GM18507 (cell line): ENCODE data around the gene ZXDC.

Source experiments
- DNase-seq: peaks from one replicate; pipeline ENCODE4 v3.0.0; 2011; ENCODE audit warnings: low read depth; ENCODE audit not compliant: insufficient read length; ENCODE audit errors: extremely low spot score
- FAIRE-seq: peaks from 2 replicates; lab custom pipeline; 2011; peaks lifted over from hg19 to GRCh38; lab: Jason Lieb, UNC

The ZXDC gene

DNA sequence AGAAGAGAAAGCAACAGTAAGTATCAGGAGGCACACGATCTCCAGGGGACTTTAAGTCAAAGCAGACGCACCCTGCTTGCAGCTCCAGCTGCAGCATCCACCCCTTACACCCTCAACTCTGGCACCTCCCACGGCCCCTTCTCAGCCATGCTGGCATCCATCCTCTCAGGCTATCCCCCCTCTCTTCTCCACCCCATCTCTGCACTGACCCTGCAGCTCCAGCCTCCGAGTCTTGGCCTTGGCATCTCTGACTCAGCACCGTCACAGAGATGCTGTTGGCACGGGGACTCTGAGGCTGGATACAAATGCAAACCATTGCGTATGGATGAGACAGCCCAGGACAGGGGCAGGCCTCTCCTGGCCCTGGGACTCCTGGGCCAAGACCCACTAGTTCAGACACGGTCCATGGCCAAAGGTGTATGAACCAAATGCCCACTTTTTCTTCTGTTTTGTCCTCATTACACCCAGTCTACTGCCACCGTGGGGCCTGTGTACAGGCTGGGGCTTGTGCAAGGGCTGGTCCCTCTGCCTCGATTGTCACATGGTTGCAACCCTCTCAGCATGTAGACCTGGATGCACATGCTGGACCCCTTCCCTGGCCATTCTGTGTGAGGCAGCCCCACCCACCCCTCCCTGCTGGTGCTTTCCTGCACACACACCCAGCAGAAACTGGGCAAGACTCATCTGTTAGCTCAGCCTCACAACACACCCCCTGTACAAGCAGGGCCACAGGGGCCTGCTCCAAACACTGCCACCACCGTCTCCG, 18.7 kb upstream of the ZXDC start:
- no peak for DNase-seq
- no peak for FAIRE-seq

DNA sequence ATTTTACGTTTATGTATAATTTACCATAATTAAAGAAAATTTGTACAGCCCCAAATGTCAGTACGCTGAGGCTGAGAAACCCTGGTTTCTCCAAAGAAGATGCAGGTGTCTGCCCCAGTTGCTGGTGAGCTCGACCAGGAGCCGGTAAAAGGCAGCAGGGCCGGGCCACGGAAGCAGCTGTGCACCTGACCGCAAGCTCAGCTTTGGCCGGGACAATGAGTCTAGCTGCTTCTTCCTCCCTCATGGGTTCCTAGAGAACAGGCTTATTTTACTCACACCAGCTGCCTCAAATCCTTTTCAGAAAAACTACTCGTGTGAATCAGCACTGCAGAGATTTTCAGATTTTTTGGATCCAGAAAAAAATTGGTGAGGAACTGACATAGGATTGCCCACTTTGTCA, 18.0 kb upstream of the ZXDC start:
- FAIRE-seq (no peak), DNase-seq (no peak)

DNA sequence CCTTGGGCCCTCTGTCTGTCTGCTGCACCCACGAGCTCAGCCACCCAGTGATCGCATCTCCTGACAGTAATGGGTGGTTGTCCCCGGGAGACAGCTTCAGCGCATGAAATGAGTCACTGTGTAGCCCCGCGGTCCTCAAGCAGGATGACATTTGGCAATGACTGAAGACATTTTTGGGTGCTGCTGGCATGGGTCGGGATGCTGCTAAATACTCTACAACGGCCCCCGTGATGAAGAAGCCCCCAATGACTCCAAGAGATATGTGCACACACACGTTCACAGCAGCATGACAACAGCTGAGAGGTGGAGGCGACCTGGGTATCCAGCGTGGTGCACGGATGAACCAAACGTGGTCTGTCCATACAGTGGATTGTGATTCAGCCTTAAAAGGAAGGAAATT, 17.4 kb upstream of the ZXDC start:
- no peak for DNase-seq
- FAIRE-seq = no peak

DNA sequence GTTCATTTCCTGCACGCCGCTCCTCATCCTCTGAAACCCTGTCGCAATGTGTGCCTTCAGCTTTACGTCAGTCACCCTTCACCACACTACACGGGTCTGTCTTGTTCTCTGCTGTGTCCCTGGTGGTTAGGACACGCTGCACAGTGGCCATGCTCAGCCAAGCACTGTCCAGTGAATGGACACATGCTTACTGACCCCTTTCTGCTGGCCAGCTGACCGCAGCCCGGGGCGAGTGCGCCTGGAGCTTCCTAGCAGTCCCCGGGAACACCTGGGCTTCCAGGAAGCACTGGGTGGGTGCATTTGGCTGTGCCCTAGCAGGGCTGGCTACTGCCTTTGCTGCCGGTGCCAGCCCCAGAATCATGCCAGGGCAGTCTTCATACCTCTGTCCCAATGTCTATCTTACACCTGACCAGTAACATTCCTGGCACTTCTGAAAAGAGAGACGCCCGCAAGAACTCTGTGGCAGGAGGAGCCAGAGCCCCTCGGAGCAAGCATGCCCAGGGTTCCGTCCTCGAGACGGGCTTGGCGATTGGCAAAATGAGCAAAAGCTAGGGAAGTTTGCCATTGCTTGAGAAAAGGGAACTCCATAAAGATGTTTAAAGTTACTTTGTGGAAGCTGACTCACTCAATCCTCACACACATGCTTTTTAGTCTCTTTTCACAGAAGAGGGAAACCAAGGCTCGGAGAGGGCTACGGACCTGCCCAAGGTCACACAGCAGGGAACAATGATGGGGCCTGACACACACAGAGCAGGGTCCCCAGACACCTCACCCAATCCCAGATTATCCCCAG, 15.7 kb upstream of the ZXDC start:
- no peak for FAIRE-seq
- no peak for DNase-seq

DNA sequence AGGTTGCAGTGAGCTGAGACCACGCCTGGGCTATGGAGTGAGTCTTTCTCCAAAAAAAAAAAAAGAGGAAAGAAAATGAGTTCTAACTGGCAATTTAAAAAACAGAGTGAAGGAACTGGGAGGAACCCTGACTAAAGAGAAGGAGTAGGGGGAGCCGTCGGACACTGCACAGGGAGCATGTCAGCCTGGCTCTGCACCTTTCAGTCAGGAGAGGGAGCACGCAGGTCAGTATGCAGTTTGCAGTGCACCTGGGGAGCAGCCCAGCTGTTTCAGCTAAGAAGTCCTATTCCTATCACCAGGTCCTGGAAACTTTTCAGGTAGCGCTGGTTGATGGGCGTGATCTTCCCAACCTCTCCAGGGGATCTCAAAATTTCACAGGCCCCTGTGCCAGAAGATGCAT, 14.9 kb upstream of the ZXDC start:
- no peak for DNase-seq
- FAIRE-seq = no peak

DNA sequence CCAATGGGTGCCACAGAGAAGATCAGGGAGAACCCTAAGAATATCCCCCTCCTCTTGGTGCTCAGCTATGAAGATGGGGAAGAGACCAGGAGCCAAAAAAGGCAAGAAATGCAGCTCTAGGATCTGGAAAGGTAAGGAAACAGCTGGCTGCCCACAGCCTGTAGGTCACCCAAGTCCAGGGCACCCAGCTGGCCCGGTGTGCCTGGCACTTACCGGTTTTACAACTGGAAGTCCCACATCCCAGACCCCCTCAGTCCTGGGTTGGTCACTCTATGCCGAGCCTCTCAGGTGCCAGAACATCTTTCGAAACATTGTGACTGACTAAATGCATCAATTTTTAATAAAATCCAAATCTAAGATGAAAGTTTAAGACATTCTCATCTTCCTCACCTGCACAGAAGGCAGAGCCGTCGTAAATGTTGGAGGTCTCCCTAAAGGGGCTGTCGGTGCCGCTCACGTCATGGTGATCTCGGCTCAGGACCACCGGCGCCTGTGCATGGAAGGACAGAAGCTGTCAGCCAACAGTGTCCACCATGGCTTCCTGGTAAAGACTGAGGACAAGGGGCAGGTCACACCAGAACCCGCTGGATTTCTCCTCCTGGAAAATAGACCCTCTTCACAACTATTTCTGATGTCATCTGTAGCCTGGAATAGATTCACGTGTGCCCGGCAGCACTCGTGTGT, 13.3 kb upstream of the ZXDC start:
- DNase-seq (no peak), FAIRE-seq (no peak)

- no peak for FAIRE-seq
- no peak for DNase-seq
Measured at GRCh38 chr3:126488185-126488584, 12.5 kb upstream of the ZXDC start.

DNA sequence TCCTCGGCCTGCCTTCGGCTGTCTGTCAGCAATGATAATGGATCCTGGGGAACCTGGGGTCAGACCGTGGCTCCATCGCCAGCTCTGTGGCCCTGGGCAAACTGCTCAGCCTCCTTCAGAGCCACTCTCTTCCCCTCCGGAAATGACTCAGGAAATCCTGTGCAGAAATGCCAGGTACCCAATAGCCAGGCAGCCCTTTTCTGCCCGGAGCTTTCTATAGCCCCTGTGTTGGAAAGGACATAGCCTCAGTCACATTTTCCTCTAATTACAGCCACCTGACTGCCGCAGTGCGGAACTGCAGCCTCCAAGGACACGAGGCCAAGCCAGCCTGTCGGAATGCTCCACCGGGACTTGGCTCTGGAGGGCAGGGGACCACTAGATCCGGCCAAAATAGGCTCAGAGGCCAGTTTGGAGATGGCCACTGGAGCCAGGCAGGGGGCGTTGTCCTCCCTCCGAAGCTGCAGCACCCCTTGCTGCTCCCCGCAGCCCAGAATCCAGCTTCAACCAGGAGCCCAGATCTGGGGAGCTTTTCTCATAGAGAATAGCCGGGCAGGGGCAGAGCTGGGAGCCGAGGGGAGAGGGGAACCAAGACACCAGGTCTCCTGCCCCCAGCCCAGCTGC, 11.6 kb upstream of the ZXDC start:
- DNase-seq (no peak), FAIRE-seq (no peak)

DNA sequence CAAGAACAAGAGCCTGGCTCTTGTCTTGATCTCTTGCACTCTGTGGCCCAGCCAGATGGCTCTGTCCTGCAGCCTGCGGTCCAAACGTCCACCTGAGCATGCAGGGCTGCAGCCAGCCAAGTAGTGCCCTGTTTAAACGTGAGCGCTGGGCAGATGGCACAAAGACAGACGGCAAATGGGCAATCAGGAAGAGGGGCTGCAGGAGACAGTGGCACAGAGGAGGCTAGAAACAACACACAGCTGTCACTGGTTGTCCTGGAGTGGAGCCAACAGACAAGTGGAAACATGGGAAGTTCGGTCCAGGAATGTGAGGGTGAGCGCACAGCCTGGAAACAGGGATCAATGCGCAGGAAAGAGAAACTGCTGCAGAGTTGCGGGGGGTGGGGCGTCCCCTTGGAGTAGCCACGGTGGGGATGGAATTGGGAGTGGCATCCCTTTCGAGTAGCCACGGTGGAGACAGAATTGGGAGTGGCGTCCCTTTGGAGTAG, 10.7 kb upstream of the ZXDC start:
- no peak for FAIRE-seq
- no peak for DNase-seq

DNA sequence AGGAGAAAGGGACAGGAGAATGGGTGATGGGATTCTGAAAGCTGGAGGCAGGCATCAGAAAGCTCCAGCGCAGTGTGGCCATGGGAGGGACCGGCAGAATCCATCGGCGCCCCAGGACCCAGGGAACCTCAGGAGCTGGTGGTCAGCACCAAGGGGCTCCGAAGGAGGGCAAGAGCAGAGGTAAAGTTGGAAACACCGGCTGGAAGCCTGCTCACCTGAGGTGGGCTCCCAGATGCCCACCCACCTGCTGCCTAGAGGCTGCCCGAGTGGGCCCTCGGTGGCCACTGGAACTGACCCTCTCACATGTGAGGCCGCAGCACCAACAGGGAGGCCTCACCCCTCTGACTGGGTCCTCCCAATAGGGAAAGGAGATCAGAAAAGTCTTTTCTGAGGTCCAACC, 10.3 kb upstream of the ZXDC start:
- FAIRE-seq = no peak
- DNase-seq = no peak

DNA sequence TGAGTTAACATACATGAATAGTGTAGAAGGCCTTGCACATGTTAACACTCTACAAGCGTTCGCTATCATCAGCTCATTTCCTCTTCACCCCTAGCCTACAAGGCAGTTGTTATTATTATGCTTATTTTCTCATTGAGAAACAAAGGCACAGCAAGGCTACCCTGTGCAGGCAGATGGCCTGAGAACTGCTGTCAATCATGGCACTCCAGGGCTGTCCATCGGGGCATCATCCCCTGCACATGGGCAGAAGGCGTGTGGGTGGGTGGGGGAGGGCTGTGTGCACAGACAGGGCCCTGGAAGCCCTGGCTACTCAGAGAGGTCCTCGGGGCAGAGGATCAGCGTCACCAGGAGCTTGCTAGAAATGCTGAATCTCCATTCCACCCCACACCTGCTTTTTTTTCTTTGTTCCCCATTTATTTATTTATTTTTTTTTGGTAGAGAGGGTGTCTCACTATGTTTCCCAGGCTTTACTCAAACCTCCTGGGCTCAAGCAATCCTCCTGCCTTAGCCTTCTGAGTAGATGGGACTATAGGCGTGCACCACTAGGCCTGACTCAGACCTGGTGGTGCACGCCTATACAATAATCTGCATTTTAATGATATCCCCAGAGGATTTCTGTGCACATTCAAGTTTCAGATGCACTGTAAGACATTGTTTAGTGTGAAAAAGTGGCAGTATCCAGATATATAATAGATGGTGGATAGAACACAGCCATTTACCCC, 9.6 kb upstream of the ZXDC start:
- no peak for FAIRE-seq
- DNase-seq = no peak

GRCh38 chr3:126484662-126485061, 9.0 kb upstream of the ZXDC start:
- DNase-seq (no peak), FAIRE-seq (no peak)

DNA sequence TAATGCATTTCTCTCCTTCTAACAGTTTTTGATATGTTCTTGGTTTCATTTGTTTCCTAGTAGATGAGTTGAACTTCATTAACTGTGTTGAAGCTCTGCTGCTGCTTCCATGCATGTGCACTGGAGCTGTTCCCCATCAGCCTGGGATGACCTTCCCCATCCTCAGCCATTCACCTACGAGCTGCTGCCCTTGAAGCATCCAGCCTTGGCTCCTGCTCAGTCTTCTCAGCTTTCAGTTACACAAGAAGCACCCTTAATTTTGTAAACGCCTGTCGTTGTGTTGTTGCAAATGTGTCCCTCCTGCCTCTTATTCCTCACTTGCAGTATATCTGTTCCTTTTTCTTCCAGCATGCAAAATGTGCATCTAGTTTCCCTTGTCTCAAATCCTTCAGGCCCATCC, 8.5 kb upstream of the ZXDC start:
- no peak for FAIRE-seq
- no peak for DNase-seq

- no peak for DNase-seq
- no peak for FAIRE-seq
Measured at GRCh38 chr3:126483321-126483761, 7.7 kb upstream of the ZXDC start.

GRCh38 chr3:126482503-126483255, 7.0 kb upstream of the ZXDC start:
- DNase-seq = no peak
- no peak for FAIRE-seq

DNA sequence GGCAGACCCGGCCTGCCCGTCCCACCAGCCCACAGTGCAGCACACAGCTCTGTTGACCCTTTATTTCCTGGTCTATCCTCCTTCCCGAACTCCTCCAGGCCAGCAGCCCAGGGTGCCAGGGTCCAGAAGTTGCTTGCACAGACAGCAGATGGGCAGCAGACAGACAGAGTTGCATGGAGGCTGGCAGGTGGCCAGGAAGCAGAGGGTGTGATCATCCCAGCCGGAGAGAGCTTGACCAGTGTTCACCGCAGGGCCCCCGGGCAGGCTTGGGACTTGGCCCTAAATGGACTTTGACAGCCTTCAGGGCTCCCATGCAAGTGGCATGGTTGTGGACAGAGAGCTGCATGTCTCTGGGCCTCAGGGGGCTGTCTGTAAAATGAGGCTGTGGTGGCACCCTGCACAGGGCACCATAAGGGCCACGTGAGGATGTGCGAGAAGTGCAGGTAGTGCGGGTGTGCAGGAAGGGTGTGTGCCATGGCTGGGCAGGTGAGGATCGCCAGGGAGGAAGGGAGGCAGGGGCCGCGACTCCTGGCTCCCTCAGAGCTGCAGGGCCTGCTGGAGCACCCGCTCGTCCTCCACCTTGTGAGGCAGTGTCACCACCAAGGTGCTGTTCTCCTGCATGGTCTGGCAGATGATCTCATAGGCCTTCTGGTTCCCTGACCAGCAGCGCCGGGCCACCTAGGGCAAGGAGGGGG, 6.3 kb upstream of the ZXDC start:
- FAIRE-seq = no peak

DNA sequence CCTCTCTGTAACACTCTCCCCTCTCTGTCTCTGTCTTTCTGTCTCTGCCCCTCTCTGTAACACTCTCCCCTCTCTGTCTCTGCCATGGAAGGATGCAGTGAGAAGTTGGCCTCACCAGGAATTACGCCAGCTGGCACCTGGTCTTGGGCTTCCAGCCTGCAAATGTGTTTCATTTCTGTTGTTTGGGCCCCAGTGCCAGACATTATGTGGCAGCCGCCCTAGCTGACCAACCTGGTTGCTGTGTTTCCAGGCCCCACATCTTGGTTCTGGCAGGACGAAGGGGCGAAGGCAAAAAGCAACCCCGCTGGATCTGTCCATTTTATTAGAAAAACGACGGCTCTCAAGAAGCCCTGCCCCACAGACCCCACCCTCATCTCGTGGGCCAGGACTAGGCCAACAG, 5.2 kb upstream of the ZXDC start:
- FAIRE-seq = no peak
- no peak for DNase-seq

More for the DNA sequence above, 6.3 kb upstream of the ZXDC start:
- no peak for DNase-seq

- no peak for DNase-seq
- FAIRE-seq = no peak
Measured at GRCh38 chr3:126480206-126480605, 4.5 kb upstream of the ZXDC start.
